C4-2B (cell line): Measurements from ENCODE around the gene FDPS.

Source experiments
- CTCF ChIP-seq: fragments of 450-650 bp; conservative IDR thresholded peaks from 2 replicates; pipeline ENCODE4 v1.5.1; 2017; ENCODE audit warnings: mild to moderate bottlenecking
- ZFX ChIP-seq: fragments of 450-650 bp; IDR thresholded peaks from 2 replicates; pipeline ENCODE4 v1.6.1; 2017

GRCh38 chr1:155301342-155301841 is 7.3 kb upstream of the FDPS start, which contains the start of gene PKLR:
- no peak for TF ChIP-seq CTCF
- TF ChIP-seq ZFX, result no peak
